Measurements from ENCODE around the gene ESR1. TPM values are rescaled to one million over a fixed set of nuclear protein-coding genes. Genes with fewer than 3 reads are reported as not detected.
"Not testable (repeated sequence)": the region's sequence is repeated elsewhere in the genome, so short reads cannot be mapped to it uniquely, and the experiment has no call there.

The ESR1 gene
- total RNA-seq, 1 experiment from 2014 or later: not detected

- Mint-ChIP-seq H3K36me3 (ENCODE audit: insufficient read depth, unreplicated experiment) (no peaks in the 10 kb centered on the region), H3K4me3 (ENCODE audit: unreplicated experiment) (no peak overlapping the region), H3K27ac (ENCODE audit: unreplicated experiment) (no peak overlapping the region), H3K9me3 (ENCODE audit: unreplicated experiment) (no peaks in the 10 kb centered on the region), H3K27me3 (ENCODE audit: insufficient read depth, unreplicated experiment) (peaks cover 6% of the 10 kb centered on the region), H3K4me1 (ENCODE audit: low read depth, unreplicated experiment) (no peaks in the 10 kb centered on the region)
- no peaks in the 10 kb centered on the region for H3K36me3 ChIP-seq (ENCODE audit: control insufficient read depth, insufficient read depth, low read length)
- H3K27me3 ChIP-seq (replicated peaks; ENCODE audit: control insufficient read depth, insufficient read depth, low read length): no peaks in the 10 kb centered on the region
- intact Hi-C loops (cut with micrococcal nuclease; ENCODE audit: unreplicated experiment): no loop called here
- no peaks in the 10 kb centered on the region for H3K4me1 ChIP-seq
- no peak for TF ChIP-seq CTCF (IDR thresholded peaks at IDR 0.05; ENCODE audit: insufficient read depth in 1 of 2, low read depth in 1 of 2, low read length in 1 of 2, severe bottlenecking in 1 of 2, unreplicated experiment in 1 of 2)
- no TSS peak for BruUV-seq (replicated peaks)
- ChIA-PET POLR2A (interaction anchor here (0.5 kb wide), 1 partner anchor 310 kb away, joined by 3 read pairs; no protein-coding TSS in a partner anchor), CTCF (no interaction called here)
- DNase-seq: no peak
- no peak overlapping the region for H3K4me3 ChIP-seq (ENCODE audit: low read depth, low read length)
- H3K9me3 ChIP-seq: no peaks in the 10 kb centered on the region
Measured at GRCh38 chr6:151974061-151974617, 166.7 kb downstream of the ESR1 start.

DNA sequence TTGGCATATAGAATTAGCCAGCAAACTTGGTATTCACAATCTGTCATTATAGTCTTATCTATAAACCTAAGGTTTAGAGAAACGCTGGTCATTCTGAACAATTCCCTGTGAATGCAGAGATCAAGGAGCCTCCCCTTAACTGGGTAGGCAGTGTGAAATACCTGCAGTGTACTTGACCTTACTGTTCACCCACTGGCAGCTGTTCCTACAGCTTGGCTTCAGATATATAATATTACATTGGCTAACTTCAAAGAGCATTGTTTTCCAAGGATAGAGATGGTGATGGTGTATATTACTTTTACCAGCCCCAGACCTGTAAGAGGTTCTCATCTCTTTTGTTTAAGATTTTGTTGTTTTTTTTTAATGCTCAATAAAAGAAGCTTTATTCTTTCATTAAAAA, 168.3 kb downstream of the ESR1 start:
- no peaks in the 10 kb centered on the region for H3K9me3 ChIP-seq
- H3K4me3 ChIP-seq (ENCODE audit: low read depth, low read length): no peak overlapping the region
- no peak for TF ChIP-seq CTCF (IDR thresholded peaks at IDR 0.05; ENCODE audit: insufficient read depth in 1 of 2, low read depth in 1 of 2, low read length in 1 of 2, severe bottlenecking in 1 of 2, unreplicated experiment in 1 of 2)
- no peaks in the 10 kb centered on the region for H3K4me1 ChIP-seq
- ChIA-PET POLR2A (no interaction called here), CTCF (no interaction called here)
- Mint-ChIP-seq H3K9me3 (ENCODE audit: unreplicated experiment) (no peaks in the 10 kb centered on the region), H3K27me3 (ENCODE audit: insufficient read depth, unreplicated experiment) (peaks cover 6% of the 10 kb centered on the region), H3K27ac (ENCODE audit: unreplicated experiment) (no peak overlapping the region), H3K36me3 (ENCODE audit: insufficient read depth, unreplicated experiment) (no peaks in the 10 kb centered on the region), H3K4me3 (ENCODE audit: unreplicated experiment) (no peak overlapping the region), H3K4me1 (ENCODE audit: low read depth, unreplicated experiment) (no peaks in the 10 kb centered on the region)
- intact Hi-C loops (cut with micrococcal nuclease; ENCODE audit: unreplicated experiment): no loop called here
- no peaks in the 10 kb centered on the region for H3K27me3 ChIP-seq (replicated peaks; ENCODE audit: control insufficient read depth, insufficient read depth, low read length)
- H3K36me3 ChIP-seq (ENCODE audit: control insufficient read depth, insufficient read depth, low read length): no peaks in the 10 kb centered on the region
- no TSS peak for BruUV-seq (replicated peaks)
- no peak for DNase-seq

DNA sequence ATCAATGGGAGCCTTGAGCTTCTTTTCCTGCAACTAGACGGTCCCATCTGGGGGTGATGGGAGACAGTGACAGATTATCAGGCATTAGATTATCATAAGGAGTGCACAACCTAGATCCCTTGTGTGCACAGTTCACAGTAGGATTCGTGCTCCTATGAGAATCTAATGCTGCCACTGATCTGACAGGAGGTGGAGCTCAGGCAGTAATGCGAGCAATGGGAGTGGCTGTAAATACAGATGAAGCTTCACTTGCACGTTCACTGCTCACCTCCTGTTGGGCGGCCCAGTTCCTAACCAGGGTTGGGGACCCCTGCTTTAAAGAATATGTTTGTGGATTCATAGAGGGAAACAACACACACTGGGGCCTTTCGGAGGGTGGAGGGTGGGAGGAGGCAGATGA, 180.7 kb downstream of the ESR1 start:
- H3K9me3 ChIP-seq; H3K4me1 Mint-ChIP-seq (ENCODE audit: low read depth, unreplicated experiment); POLR2A ChIA-PET; H3K36me3 Mint-ChIP-seq (ENCODE audit: insufficient read depth, unreplicated experiment); H3K4me3 Mint-ChIP-seq (ENCODE audit: unreplicated experiment); H3K27me3 Mint-ChIP-seq (ENCODE audit: insufficient read depth, unreplicated experiment); BruUV-seq (replicated peaks); H3K4me3 ChIP-seq (ENCODE audit: low read depth, low read length); intact Hi-C loops (cut with micrococcal nuclease; ENCODE audit: unreplicated experiment); H3K9me3 Mint-ChIP-seq (ENCODE audit: unreplicated experiment); H3K36me3 ChIP-seq (ENCODE audit: control insufficient read depth, insufficient read depth, low read length); H3K27ac Mint-ChIP-seq (ENCODE audit: unreplicated experiment); CTCF ChIA-PET; H3K27me3 ChIP-seq (replicated peaks; ENCODE audit: control insufficient read depth, insufficient read depth, low read length); H3K4me1 ChIP-seq: not testable (repeated sequence)
- peak in 1 of 2 experiments; percentile 11 for DNase-seq

DNA sequence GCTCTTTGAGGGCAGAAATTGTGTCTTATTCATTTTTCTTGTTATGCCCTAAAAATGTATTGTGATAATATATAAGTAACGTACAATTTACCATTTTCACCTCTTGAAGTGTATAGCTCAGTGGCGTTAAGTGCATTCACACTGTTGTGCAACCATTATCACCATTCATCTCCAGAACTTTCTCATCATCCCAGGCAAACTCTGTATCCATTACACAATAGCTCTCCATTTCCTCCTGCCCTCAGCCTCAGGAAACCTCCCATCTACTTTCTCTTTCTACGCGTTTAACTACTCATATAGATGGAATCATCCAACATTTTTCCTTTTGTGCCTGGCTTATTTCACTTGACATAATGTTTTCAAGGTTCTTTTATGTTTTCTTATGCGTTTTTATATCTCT, 184.6 kb downstream of the ESR1 start:
- Mint-ChIP-seq H3K4me1 (ENCODE audit: low read depth, unreplicated experiment) (no peaks in the 10 kb centered on the region), H3K36me3 (ENCODE audit: insufficient read depth, unreplicated experiment) (no peaks in the 10 kb centered on the region), H3K27ac (ENCODE audit: unreplicated experiment) (no peak overlapping the region), H3K9me3 (ENCODE audit: unreplicated experiment) (no peaks in the 10 kb centered on the region), H3K4me3 (ENCODE audit: unreplicated experiment) (no peak overlapping the region), H3K27me3 (ENCODE audit: insufficient read depth, unreplicated experiment) (peaks cover 7% of the 10 kb centered on the region)
- H3K27me3 ChIP-seq (replicated peaks; ENCODE audit: control insufficient read depth, insufficient read depth, low read length): no peaks in the 10 kb centered on the region
- BruUV-seq (replicated peaks): no TSS peak
- no peak overlapping the region for H3K4me3 ChIP-seq (ENCODE audit: low read depth, low read length)
- ChIA-PET POLR2A (no interaction called here), CTCF (no interaction called here)
- H3K36me3 ChIP-seq (ENCODE audit: control insufficient read depth, insufficient read depth, low read length): no peaks in the 10 kb centered on the region
- H3K9me3 ChIP-seq: no peaks in the 10 kb centered on the region
- no peaks in the 10 kb centered on the region for H3K4me1 ChIP-seq
- intact Hi-C loops (cut with micrococcal nuclease; ENCODE audit: unreplicated experiment): no loop called here
- no peak for TF ChIP-seq CTCF (IDR thresholded peaks at IDR 0.05; ENCODE audit: insufficient read depth in 1 of 2, low read depth in 1 of 2, low read length in 1 of 2, severe bottlenecking in 1 of 2, unreplicated experiment in 1 of 2)
- no peak for DNase-seq

Measured in Caco-2 (cell line).